Measurements from ENCODE around the gene TSPEAR.

TSPEAR gene

DNA sequence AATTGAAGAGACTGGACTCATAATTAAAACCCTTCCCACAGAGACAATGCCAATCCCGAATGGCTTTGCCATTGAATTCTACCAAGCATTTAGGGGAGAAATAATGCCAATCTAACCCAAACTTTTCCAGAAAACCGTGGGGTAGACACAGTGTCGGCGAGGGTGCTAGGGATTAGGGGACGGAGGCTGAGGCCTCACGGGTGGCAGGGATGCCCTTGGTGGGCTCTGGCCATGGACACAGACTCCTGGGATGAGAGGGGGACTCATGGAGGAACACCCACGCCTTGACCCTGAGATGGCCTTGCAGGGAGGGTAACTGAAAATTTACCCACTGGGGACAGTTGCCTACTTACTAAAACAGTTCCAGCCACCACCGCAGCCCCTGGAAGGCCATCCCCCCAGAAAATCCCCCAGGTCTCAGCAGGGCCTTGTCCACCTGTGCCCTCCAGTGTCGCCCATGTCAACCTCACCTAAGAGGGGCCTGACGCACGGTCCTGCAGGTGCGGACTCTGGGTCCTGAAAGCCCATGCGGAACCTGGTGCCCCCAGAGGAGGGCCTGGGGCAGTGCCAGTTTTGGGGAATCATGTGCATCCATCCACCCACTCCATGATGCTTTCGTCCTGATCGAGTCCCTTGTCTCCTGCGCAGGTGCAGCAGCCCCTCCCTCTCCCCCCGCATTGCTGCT lies 132.9 kb downstream of the TSPEAR start:
- no peak overlapping the region for H3K4me2 ChIP-seq (ENCODE audit: low read depth, low read length, poor library complexity, severe bottlenecking)
- no peak overlapping the region for H3K9ac ChIP-seq (ENCODE audit: low read length)

GRCh38 chr21:44576025-44576420 lies 135.3 kb downstream of the TSPEAR start:
- Histone ChIP-seq H4K20me1 (ENCODE audit: low read depth, low read length) (no peaks in the 10 kb centered on the region), H3K9me2 (replicated peaks; ENCODE audit: insufficient read depth, low read length) (no peaks in the 10 kb centered on the region), H3K9me3 (ENCODE audit: insufficient read depth, low read length) (no peaks in the 10 kb centered on the region), H3K79me2 (ENCODE audit: insufficient read depth, low read length) (no peaks in the 10 kb centered on the region), H3K9ac (ENCODE audit: low read length) (no peak overlapping the region), H3F3A (ENCODE audit: insufficient read depth) (no peaks in the 10 kb centered on the region), H2AFZ (ENCODE audit: low read depth, low read length, severe bottlenecking) (no peak overlapping the region), H3K4me3 (ENCODE audit: insufficient read depth, low read length, poor library complexity, severe bottlenecking) (no peak overlapping the region), H3K4me2 (ENCODE audit: low read depth, low read length, poor library complexity, severe bottlenecking) (no peak overlapping the region), H3K27me3 (ENCODE audit: low read length) (no peaks in the 10 kb centered on the region), H3K36me3 (ENCODE audit: low read length) (no peaks in the 10 kb centered on the region), H3K27ac (ENCODE audit: low read depth, low read length) (no peak overlapping the region)
- TF ChIP-seq, protein P1, sequence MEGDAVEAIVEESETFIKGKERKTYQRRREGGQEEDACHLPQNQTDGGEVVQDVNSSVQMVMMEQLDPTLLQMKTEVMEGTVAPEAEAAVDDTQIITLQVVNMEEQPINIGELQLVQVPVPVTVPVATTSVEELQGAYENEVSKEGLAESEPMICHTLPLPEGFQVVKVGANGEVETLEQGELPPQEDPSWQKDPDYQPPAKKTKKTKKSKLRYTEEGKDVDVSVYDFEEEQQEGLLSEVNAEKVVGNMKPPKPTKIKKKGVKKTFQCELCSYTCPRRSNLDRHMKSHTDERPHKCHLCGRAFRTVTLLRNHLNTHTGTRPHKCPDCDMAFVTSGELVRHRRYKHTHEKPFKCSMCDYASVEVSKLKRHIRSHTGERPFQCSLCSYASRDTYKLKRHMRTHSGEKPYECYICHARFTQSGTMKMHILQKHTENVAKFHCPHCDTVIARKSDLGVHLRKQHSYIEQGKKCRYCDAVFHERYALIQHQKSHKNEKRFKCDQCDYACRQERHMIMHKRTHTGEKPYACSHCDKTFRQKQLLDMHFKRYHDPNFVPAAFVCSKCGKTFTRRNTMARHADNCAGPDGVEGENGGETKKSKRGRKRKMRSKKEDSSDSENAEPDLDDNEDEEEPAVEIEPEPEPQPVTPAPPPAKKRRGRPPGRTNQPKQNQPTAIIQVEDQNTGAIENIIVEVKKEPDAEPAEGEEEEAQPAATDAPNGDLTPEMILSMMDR (IDR thresholded peaks at IDR 0.05; ENCODE audit: insufficient read depth, low read length, poor library complexity, severe bottlenecking) = no peak
- TF ChIP-seq EZH2phosphoT487 (conservative IDR thresholded peaks at IDR 0.05; ENCODE audit: low read length) = no peak

More for the DNA sequence above, 132.9 kb downstream of the TSPEAR start:
- Histone ChIP-seq H3K79me2 (ENCODE audit: insufficient read depth, low read length) (no peaks in the 10 kb centered on the region), H3K36me3 (ENCODE audit: low read length) (no peaks in the 10 kb centered on the region), H3K4me3 (ENCODE audit: insufficient read depth, low read length, poor library complexity, severe bottlenecking) (no peak overlapping the region), H3K27ac (ENCODE audit: low read depth, low read length) (no peak overlapping the region), H3K9me3 (ENCODE audit: insufficient read depth, low read length) (peaks cover 10% of the 10 kb centered on the region; the same call in 1 of the 2 replicates), H2AFZ (ENCODE audit: low read depth, low read length, severe bottlenecking) (no peak overlapping the region), H3K9me2 (replicated peaks; ENCODE audit: insufficient read depth, low read length) (no peaks in the 10 kb centered on the region), H3K27me3 (ENCODE audit: low read length) (no peaks in the 10 kb centered on the region), H4K20me1 (ENCODE audit: low read depth, low read length) (no peaks in the 10 kb centered on the region), H3F3A (ENCODE audit: insufficient read depth) (no peaks in the 10 kb centered on the region)
- TF ChIP-seq, protein P1 (IDR thresholded peaks at IDR 0.05; ENCODE audit: insufficient read depth, low read length, poor library complexity, severe bottlenecking) = no peak
- TF ChIP-seq EZH2phosphoT487 (conservative IDR thresholded peaks at IDR 0.05; ENCODE audit: low read length) = no peak

DNA sequence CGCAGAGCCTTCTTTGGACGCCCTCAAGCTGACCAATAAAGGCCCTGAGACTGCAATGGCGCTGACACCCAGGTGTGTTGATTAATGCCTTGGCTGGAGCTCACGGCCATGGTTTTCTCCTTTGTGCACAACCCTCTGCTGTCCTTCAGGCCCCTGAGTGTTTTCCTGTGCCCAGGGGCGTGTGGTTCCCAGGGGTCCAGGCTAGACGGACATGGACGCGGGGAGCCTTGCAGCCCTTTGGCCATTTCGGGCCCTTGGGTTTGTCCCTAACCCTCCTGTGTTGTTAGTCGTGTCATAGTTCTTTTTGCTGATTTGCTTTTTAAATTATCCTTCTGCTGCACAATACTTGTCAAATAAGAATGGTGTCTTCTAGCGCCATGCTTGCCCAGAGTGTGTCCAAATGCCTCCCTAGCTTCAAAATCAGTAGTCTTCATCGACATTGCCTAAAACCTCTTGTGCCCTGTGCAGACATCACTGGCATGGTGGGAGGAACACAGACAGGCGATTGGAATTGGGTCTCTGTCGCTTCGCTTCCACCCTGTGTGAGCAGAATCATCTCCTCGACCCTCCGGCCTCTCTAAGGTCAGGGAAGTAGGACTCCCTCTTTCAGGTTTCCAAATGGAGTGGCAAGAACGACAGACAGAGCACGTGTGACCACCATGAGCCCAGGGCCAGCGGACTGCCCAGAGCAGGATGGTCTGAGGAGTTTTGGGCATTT lies 135.9 kb downstream of the TSPEAR start:
- no peaks in the 10 kb centered on the region for H3K9me3 ChIP-seq (ENCODE audit: insufficient read depth, low read length)
- no peaks in the 10 kb centered on the region for H3F3A ChIP-seq (ENCODE audit: insufficient read depth)
- H3K36me3 ChIP-seq (ENCODE audit: low read length) = no peaks in the 10 kb centered on the region
- no peak overlapping the region for H3K27ac ChIP-seq (ENCODE audit: low read depth, low read length)
- H3K27me3 ChIP-seq (ENCODE audit: low read length) = no peaks in the 10 kb centered on the region
- H3K4me2 ChIP-seq (ENCODE audit: low read depth, low read length, poor library complexity, severe bottlenecking) = no peak overlapping the region
- H4K20me1 ChIP-seq (ENCODE audit: low read depth, low read length) = no peaks in the 10 kb centered on the region
- H3K9ac ChIP-seq (ENCODE audit: low read length) = no peak overlapping the region
- no peak overlapping the region for H2AFZ ChIP-seq (ENCODE audit: low read depth, low read length, severe bottlenecking)
- TF ChIP-seq, protein P1 (IDR thresholded peaks at IDR 0.05; ENCODE audit: insufficient read depth, low read length, poor library complexity, severe bottlenecking) = no peak
- no peak for TF ChIP-seq EZH2phosphoT487 (conservative IDR thresholded peaks at IDR 0.05; ENCODE audit: low read length)
- no peak overlapping the region for H3K4me3 ChIP-seq (ENCODE audit: insufficient read depth, low read length, poor library complexity, severe bottlenecking)
- no peaks in the 10 kb centered on the region for H3K79me2 ChIP-seq (ENCODE audit: insufficient read depth, low read length)
- no peaks in the 10 kb centered on the region for H3K9me2 ChIP-seq (replicated peaks; ENCODE audit: insufficient read depth, low read length)

Measured in SU-DHL-6 (cell line).